IMR-90 (cell line): ENCODE measurements around the gene ACCSL. TPM values are rescaled to one million over a fixed set of nuclear protein-coding genes. Genes with fewer than 3 reads are reported as not detected.

Source experiments
- ATAC-seq: fragments of 200-7000 bp; cut with Tn5 transposase; 2 replicates; pipeline ENCODE4 v1.9.1; 2020; ENCODE audit warnings: low read depth, mild to moderate bottlenecking, moderate library complexity
- BruUV-seq: library from RNA; stranded (reverse); fragments of 400-500 nt; replicated peaks from 2 replicates; lab custom pipeline; 2021; lab: Mats Ljungman, UMichigan
- CTCF ChIA-PET: fragments of 300-600 bp; formaldehyde crosslinking; extraction: SDS; loops from one replicate; lab custom pipeline; 2021; ENCODE audit warnings: antibody characterized with exemption; lab: Yijun Ruan, JAX
- POLR2A ChIA-PET: fragments of 300-600 bp; sonication (Branson Sonifier 250); formaldehyde crosslinking; loops from one replicate; lab custom pipeline; 2022; ENCODE audit warnings: antibody characterized with exemption; ENCODE audit not compliant: unreplicated experiment; lab: Charles Lee
- DNase-seq: peaks from one replicate; pipeline ENCODE4 v3.0.0; 2013
- H2AFZ ChIP-seq: replicated peaks from 2 replicates; pipeline ENCODE3; 2013; ENCODE audit warnings: low read length, mild to moderate bottlenecking; ENCODE audit not compliant: poor library complexity
- H2AK5ac ChIP-seq: 2 replicates; pipeline ENCODE4 v1.6.1; 2013; ENCODE audit warnings: low read depth, low read length, inconsistent platforms
- H2AK9ac ChIP-seq: replicated peaks from 2 replicates; pipeline ENCODE3; 2013; ENCODE audit warnings: mild to moderate bottlenecking, low read depth, low read length, moderate library complexity; ENCODE audit not compliant: poor library complexity
- H2BK120ac ChIP-seq: 2 replicates; pipeline ENCODE4 v1.6.1; 2013; ENCODE audit warnings: low read depth, low read length, inconsistent platforms
- H2BK15ac ChIP-seq: 3 replicates; pipeline ENCODE4 v1.6.1; 2013; ENCODE audit warnings: low read depth, low read length, inconsistent platforms
- H2BK20ac ChIP-seq: 2 replicates; pipeline ENCODE4 v1.6.1; 2013; ENCODE audit warnings: low read depth, mild to moderate bottlenecking, inconsistent platforms, low read length, moderate library complexity
- H2BK5ac ChIP-seq: 2 replicates; pipeline ENCODE4 v1.6.1; 2013; ENCODE audit warnings: mild to moderate bottlenecking, low read depth, low read length, inconsistent platforms; ENCODE audit not compliant: poor library complexity, severe bottlenecking
- H3K14ac ChIP-seq: replicated peaks from 2 replicates; pipeline ENCODE4 v1.6.1; 2013; ENCODE audit warnings: low read depth, low read length, inconsistent platforms
- H3K18ac ChIP-seq: 2 replicates; pipeline ENCODE4 v1.6.1; 2013; ENCODE audit warnings: low read depth, low read length, control low read depth
- H3K23ac ChIP-seq: 2 replicates; pipeline ENCODE4 v1.6.1; 2013; ENCODE audit warnings: low read depth, low read length, inconsistent platforms
- H3K27ac ChIP-seq: 2 replicates; pipeline ENCODE4 v1.5.1; 2013; ENCODE audit warnings: mild to moderate bottlenecking, control low read depth, low read length; ENCODE audit not compliant: insufficient read depth
- H3K27me3 ChIP-seq: 2 replicates; pipeline ENCODE4 v1.6.1; 2013; ENCODE audit warnings: low read length; ENCODE audit not compliant: control insufficient read depth, insufficient read depth
- H3K36me3 ChIP-seq: 2 replicates; pipeline ENCODE4 v1.6.1; 2013; ENCODE audit warnings: low read length, mixed read lengths; ENCODE audit not compliant: control insufficient read depth, insufficient read depth
- H3K4ac ChIP-seq: 2 replicates; pipeline ENCODE4 v1.6.1; 2013; ENCODE audit warnings: low read depth, low read length, inconsistent platforms
- H3K4me1 ChIP-seq: 2 replicates; pipeline ENCODE4 v1.6.1; 2013; ENCODE audit warnings: low read length, mixed read lengths; ENCODE audit not compliant: control insufficient read depth, insufficient read depth
- H3K4me2 ChIP-seq: 2 replicates; pipeline ENCODE4 v1.6.1; 2013; ENCODE audit warnings: low read depth, mild to moderate bottlenecking, control low read depth, low read length, moderate library complexity
- H3K4me3 ChIP-seq: 2 replicates; pipeline ENCODE4 v1.5.1; 2013; ENCODE audit warnings: low read depth, mild to moderate bottlenecking, control low read depth, low read length, moderate library complexity; ENCODE audit not compliant: insufficient read depth
- H3K56ac ChIP-seq: 2 replicates; pipeline ENCODE4 v1.6.1; 2013; ENCODE audit warnings: low read length, inconsistent platforms; ENCODE audit not compliant: insufficient read depth; ENCODE audit errors: extremely low read depth
- H3K79me1 ChIP-seq, 2 experiments: 2 replicates each; pipeline ENCODE4 v1.6.1; 2013; ENCODE audit warnings: low read length in 2 of 2, inconsistent platforms in 1 of 2, low read depth in 1 of 2
- H3K9ac ChIP-seq: 2 replicates; pipeline ENCODE4 v1.6.1; 2013; ENCODE audit warnings: low read depth, low read length, control low read depth
- H3K9me1 ChIP-seq: 2 replicates; pipeline ENCODE4 v1.6.1; 2013; ENCODE audit warnings: low read length, inconsistent platforms; ENCODE audit not compliant: insufficient read depth
- H3K9me3 ChIP-seq: 2 replicates; pipeline ENCODE4 v1.6.1; 2013; ENCODE audit warnings: low read length; ENCODE audit not compliant: control insufficient read depth, insufficient read depth
- H4K20me1 ChIP-seq: 2 replicates; pipeline ENCODE4 v1.6.1; 2013; ENCODE audit warnings: low read length, inconsistent platforms; ENCODE audit not compliant: insufficient read depth
- H4K5ac ChIP-seq: 2 replicates; pipeline ENCODE4 v1.6.1; 2013; ENCODE audit warnings: mild to moderate bottlenecking, low read depth, low read length, control low read depth
- H4K8ac ChIP-seq, 2 experiments: 2 replicates each; pipeline ENCODE4 v1.6.1; 2013; ENCODE audit warnings: low read depth in 2 of 2, low read length in 2 of 2, control low read depth in 1 of 2, inconsistent platforms in 1 of 2
- H4K91ac ChIP-seq: 2 replicates; pipeline ENCODE4 v1.6.1; 2013; ENCODE audit warnings: low read depth, low read length, inconsistent platforms; ENCODE audit not compliant: insufficient read depth
- BHLHE40 ChIP-seq: fragments of 150-350 bp; IDR thresholded peaks from 2 replicates; pipeline ENCODE4 v1.6.1; 2016; ENCODE audit warnings: mild to moderate bottlenecking, low read depth, low read length
- CEBPB ChIP-seq: IDR thresholded peaks from 2 replicates; pipeline ENCODE4 v1.6.1; 2012; ENCODE audit warnings: low read depth, low read length, improper control_type of control experiment
- CHD1 ChIP-seq: IDR thresholded peaks from 2 replicates; pipeline ENCODE4 v1.6.1; 2012; ENCODE audit warnings: low read depth, low read length, improper control_type of control experiment
- CTCF ChIP-seq: conservative IDR thresholded peaks from 2 replicates; pipeline ENCODE4 v1.5.1; 2012; ENCODE audit warnings: mild to moderate bottlenecking, low read depth, low read length, improper control_type of control experiment
- ELK1 ChIP-seq: fragments of 150-350 bp; IDR thresholded peaks from 2 replicates; pipeline ENCODE4 v1.6.1; 2016; ENCODE audit warnings: low read depth, mild to moderate bottlenecking, low read length, moderate library complexity, borderline replicate concordance
- FOS ChIP-seq: fragments of 150-350 bp; IDR thresholded peaks from 2 replicates; pipeline ENCODE4 v1.6.1; 2016; ENCODE audit warnings: low read depth, low read length
- MAFK ChIP-seq: IDR thresholded peaks from 2 replicates; pipeline ENCODE4 v1.6.1; 2012; ENCODE audit warnings: low read depth, low read length, improper control_type of control experiment
- MAZ ChIP-seq: IDR thresholded peaks from 2 replicates; pipeline ENCODE4 v1.6.1; 2012; ENCODE audit warnings: low read depth, mild to moderate bottlenecking, low read length, improper control_type of control experiment, moderate library complexity, borderline replicate concordance
- MXI1 ChIP-seq: IDR thresholded peaks from 2 replicates; pipeline ENCODE4 v1.6.1; 2012; ENCODE audit warnings: low read depth, mild to moderate bottlenecking, low read length, moderate library complexity, borderline replicate concordance
- NFE2L2 ChIP-seq: fragments of 150-350 bp; IDR thresholded peaks from 2 replicates; pipeline ENCODE4 v1.6.1; 2016; ENCODE audit warnings: low read depth, mild to moderate bottlenecking, low read length
- POLR2A ChIP-seq: IDR thresholded peaks from 2 replicates; pipeline ENCODE4 v1.6.1; 2012; ENCODE audit warnings: mild to moderate bottlenecking, low read depth, low read length
- RAD21 ChIP-seq: IDR thresholded peaks from 2 replicates; pipeline ENCODE4 v1.6.1; 2012; ENCODE audit warnings: low read length, improper control_type of control experiment
- RCOR1 ChIP-seq: IDR thresholded peaks from 2 replicates; pipeline ENCODE4 v1.6.1; 2012; ENCODE audit warnings: mild to moderate bottlenecking, low read length, improper control_type of control experiment; ENCODE audit not compliant: insufficient replicate concordance
- RFX5 ChIP-seq: IDR thresholded peaks from 2 replicates; pipeline ENCODE4 v1.8.0; 2012; ENCODE audit warnings: low read depth, mild to moderate bottlenecking, low read length, moderate library complexity
- SMC3 ChIP-seq: fragments of 150-350 bp; IDR thresholded peaks from 2 replicates; pipeline ENCODE4 v1.6.1; 2016; ENCODE audit warnings: low read depth, mild to moderate bottlenecking, antibody characterized with exemption, low read length, moderate library complexity
- USF2 ChIP-seq: fragments of 150-350 bp; IDR thresholded peaks from 2 replicates; pipeline ENCODE4 v1.6.1; 2017; ENCODE audit warnings: mild to moderate bottlenecking, antibody characterized with exemption, low read length, low read depth
- WGBS, 2 experiments: methylation state at CpG; one replicate each; pipeline versions ENCODE4 v1.1.5 to v1.1.7; 2013; ENCODE audit warnings: missing lambda C conversion rate in 2 of 2; ENCODE audit not compliant: insufficient read length in 1 of 2; ENCODE audit errors: extremely low coverage in 2 of 2; 5-methylcytosine and 5-hydroxymethylcytosine counted together
- dilution Hi-C: fragments of 300-500 bp; cut with HindIII; formaldehyde crosslinking; loops from one replicate; pipeline ENCODE4 v1.14.3; 2018; ENCODE audit warnings: low sequenced_read_pairs; ENCODE audit not compliant: unreplicated experiment
- in situ Hi-C: fragments of 300-500 bp; cut with MboI; formaldehyde crosslinking; loops from 3 replicates; pipeline ENCODE4 v1.14.3; 2019; ENCODE audit warnings: low sequenced_read_pairs, inconsistent platforms, mixed read lengths
- intact Hi-C: fragments of 100-400 bp; cut with micrococcal nuclease; formaldehyde crosslinking; loops from 2 replicates; pipeline ENCODE4 v1.10.0; 2022
- polyA plus RNA-seq, 3 experiments: library from polyadenylated mRNA; depleted of rRNA; stranded (reverse); fragments of >200 nt; gene quantifications; 2 replicates each; pipeline ENCODE4 v1.2.3, GENCODE V29; 2012; ENCODE audit warnings: low replicate concordance in 1 of 3
- total RNA-seq: library from RNA; depleted of rRNA; stranded (reverse); fragments of >200 nt; gene quantifications from 2 replicates; pipeline ENCODE4 v1.2.3, GENCODE V29; 2012

ACCSL gene
- total and polyA plus RNA-seq, 2 of the 4 experiments (the other 2 are of a cell fraction), result not detected

- no peak overlapping the region for H3K56ac ChIP-seq
- TF ChIP-seq RFX5 (no peak), MXI1 (no peak), SMC3 (no peak), ELK1 (no peak), NFE2L2 (no peak), CHD1 (no peak), USF2 (no peak), MAZ (no peak), BHLHE40 (no peak), CEBPB (no peak), MAFK (no peak), RCOR1 (no peak), FOS (no peak), CTCF (no peak), POLR2A (no peak), RAD21 (no peak)
- no peak for ATAC-seq
- H4K91ac ChIP-seq, result no peak overlapping the region
- H4K20me1 ChIP-seq, result no peaks in the 10 kb centered on the region
- H2BK5ac ChIP-seq, result no peak overlapping the region
- no peak overlapping the region for H3K14ac ChIP-seq
- in situ Hi-C loops (no loop called here), dilution Hi-C loops (no loop called here), intact Hi-C loops (no loop called here)
- BruUV-seq, result no TSS peak
- no peak overlapping the region for H3K4ac ChIP-seq
- ChIA-PET POLR2A (no interaction called here), CTCF (no interaction called here)
- H3K36me3 ChIP-seq, result no peaks in the 10 kb centered on the region
- no CpG with 5 or more reads among the region's 8 CpGs for WGBS, 2 experiments
- no peak overlapping the region for H3K4me3 ChIP-seq
- H2AFZ ChIP-seq, result no peak overlapping the region
- peak; percentile 65 for DNase-seq
- no peak overlapping the region for H2BK20ac ChIP-seq
- H2AK5ac ChIP-seq, result no peak overlapping the region
- H3K27ac ChIP-seq, result no peak overlapping the region
- no peak overlapping the region for H2BK120ac ChIP-seq
- H2AK9ac ChIP-seq, result no peak overlapping the region
- no peak overlapping the region for H2BK15ac ChIP-seq
- no peak overlapping the region for H3K9ac ChIP-seq
- no peaks in the 10 kb centered on the region for H3K9me1 ChIP-seq
- no peak overlapping the region for H3K23ac ChIP-seq
- H4K5ac ChIP-seq, result no peak overlapping the region
- H3K27me3 ChIP-seq, result no peaks in the 10 kb centered on the region
- no peak overlapping the region for H4K8ac ChIP-seq
- no peak overlapping the region for H3K18ac ChIP-seq
- peaks cover 9% of the 10 kb centered on the region for H3K4me1 ChIP-seq
- H3K79me1 ChIP-seq, result no peaks in the 10 kb centered on the region
- H3K9me3 ChIP-seq, result no peaks in the 10 kb centered on the region
- no peak overlapping the region for H3K4me2 ChIP-seq
Measured at GRCh38 chr11:44014968-44015623, 32.7 kb upstream of the ACCSL start.
